Measurements from ENCODE around the gene SRBD1.

GRCh38 chr2:45442026-45442425 lies 169.0 kb downstream of the SRBD1 start:
- TF ChIP-seq EZH2 (IDR thresholded peaks at IDR 0.05; ENCODE audit: borderline replicate concordance, insufficient read depth, low read length, poor library complexity, severe bottlenecking) (no peak), SMC3 (conservative IDR thresholded peaks at IDR 0.05; ENCODE audit: poor library complexity) (no peak)

Measured in neural cell (in vitro differentiated cells).